Mesendoderm (in vitro differentiated cells): ENCODE results near the gene COA3.
A peak's percentile ranks its signal among the peaks of the same experiment; 100 is the strongest.

Source experiments
- DNase-seq: peaks from one replicate; pipeline ENCODE4 v3.0.0; 2013
- H2AK5ac ChIP-seq: 2 replicates; pipeline ENCODE4 v1.6.1; 2013; ENCODE audit warnings: low read length, inconsistent platforms
- H2BK120ac ChIP-seq: 2 replicates; pipeline ENCODE4 v1.6.1; 2013; ENCODE audit warnings: low read depth, mild to moderate bottlenecking, low read length, moderate library complexity, mixed read lengths
- H2BK15ac ChIP-seq: replicated peaks from 2 replicates; pipeline ENCODE4 v1.6.1; 2013; ENCODE audit warnings: low read depth, mild to moderate bottlenecking, moderate library complexity
- H2BK5ac ChIP-seq: 2 replicates; pipeline ENCODE4 v1.6.1; 2013; ENCODE audit warnings: low read length, inconsistent platforms
- H3K18ac ChIP-seq: 2 replicates; pipeline ENCODE4 v1.6.1; 2013; ENCODE audit warnings: mild to moderate bottlenecking, low read length, mixed read lengths
- H3K23ac ChIP-seq: one replicate; pipeline ENCODE4 v1.6.1; 2013; ENCODE audit warnings: low read length
- H3K27ac ChIP-seq: 2 replicates; pipeline ENCODE4 v1.5.1; 2013; ENCODE audit warnings: low read depth, mild to moderate bottlenecking, inconsistent platforms, low read length, moderate library complexity
- H3K27me3 ChIP-seq: 2 replicates; pipeline ENCODE4 v1.6.1; 2013; ENCODE audit warnings: low read length, control low read depth, mild to moderate bottlenecking, inconsistent platforms; ENCODE audit not compliant: insufficient read depth, poor library complexity
- H3K36me3 ChIP-seq: 2 replicates; pipeline ENCODE4 v1.6.1; 2013; ENCODE audit warnings: low read length, inconsistent platforms; ENCODE audit not compliant: control insufficient read depth, insufficient read depth
- H3K4ac ChIP-seq: one replicate; pipeline ENCODE4 v1.6.1; 2013; ENCODE audit warnings: low read depth, mild to moderate bottlenecking, low read length, moderate library complexity
- H3K4me1 ChIP-seq: 2 replicates; pipeline ENCODE4 v1.6.1; 2013; ENCODE audit warnings: low read depth, low read length, inconsistent platforms; ENCODE audit not compliant: control insufficient read depth
- H3K4me2 ChIP-seq: 2 replicates; pipeline ENCODE4 v1.6.1; 2013; ENCODE audit warnings: low read length
- H3K4me3 ChIP-seq: 2 replicates; pipeline ENCODE4 v1.5.1; 2013; ENCODE audit warnings: mild to moderate bottlenecking, low read length
- H3K56ac ChIP-seq: one replicate; pipeline ENCODE4 v1.6.1; 2013; ENCODE audit warnings: low read length
- H3K79me1 ChIP-seq: 2 replicates; pipeline ENCODE4 v1.6.1; 2013; ENCODE audit warnings: low read length, inconsistent platforms
- H3K79me2 ChIP-seq: 2 replicates; pipeline ENCODE4 v1.6.1; 2013; ENCODE audit warnings: mild to moderate bottlenecking, low read length; ENCODE audit not compliant: control insufficient read depth, insufficient read depth
- H3K9ac ChIP-seq: 2 replicates; pipeline ENCODE4 v1.6.1; 2013; ENCODE audit warnings: low read length, inconsistent platforms
- H4K5ac ChIP-seq: one replicate; pipeline ENCODE4 v1.6.1; 2013; ENCODE audit warnings: low read length
- H4K8ac ChIP-seq: one replicate; pipeline ENCODE4 v1.6.1; 2013; ENCODE audit warnings: low read depth, mild to moderate bottlenecking, control low read depth, low read length, moderate library complexity
- whole genome bisulfite sequencing: extraction: QIAGEN DNeasy Blood & Tissue Kit; methylation state at CpG from one replicate; pipeline ENCODE4 v1.1.7; 2013; ENCODE audit warnings: low lambda C conversion rate, missing lambda C conversion rate; ENCODE audit not compliant: insufficient coverage; ENCODE audit errors: extremely low coverage; 5-methylcytosine and 5-hydroxymethylcytosine counted together

Gene COA3

GRCh38 chr17:42779304-42779935 lies 19.1 kb downstream of the COA3 start:
- no peak overlapping the region for H3K4ac ChIP-seq
- H2AK5ac ChIP-seq, result no peak overlapping the region
- peaks cover 6% of the 10 kb centered on the region for H3K27me3 ChIP-seq
- no peak overlapping the region for H2BK120ac ChIP-seq
- H3K27ac ChIP-seq, result no peak overlapping the region
- no peak overlapping the region for H4K5ac ChIP-seq
- no peak overlapping the region for H2BK5ac ChIP-seq
- DNase-seq, result no peak
- H3K4me3 ChIP-seq, result no peak overlapping the region
- H3K23ac ChIP-seq, result no peak overlapping the region
- H3K79me1 ChIP-seq, result no peaks in the 10 kb centered on the region
- H3K9ac ChIP-seq, result no peak overlapping the region
- H3K79me2 ChIP-seq, result no peaks in the 10 kb centered on the region
- no peak overlapping the region for H4K8ac ChIP-seq
- no peak overlapping the region for H2BK15ac ChIP-seq
- peaks cover 3% of the 10 kb centered on the region for H3K4me1 ChIP-seq
- no CpG with 5 or more reads among the region's 3 CpGs for WGBS
- no peak overlapping the region for H3K18ac ChIP-seq
- H3K36me3 ChIP-seq, result peaks cover 5% of the 10 kb centered on the region
- no peak overlapping the region for H3K4me2 ChIP-seq
- no peak overlapping the region for H3K56ac ChIP-seq

DNA sequence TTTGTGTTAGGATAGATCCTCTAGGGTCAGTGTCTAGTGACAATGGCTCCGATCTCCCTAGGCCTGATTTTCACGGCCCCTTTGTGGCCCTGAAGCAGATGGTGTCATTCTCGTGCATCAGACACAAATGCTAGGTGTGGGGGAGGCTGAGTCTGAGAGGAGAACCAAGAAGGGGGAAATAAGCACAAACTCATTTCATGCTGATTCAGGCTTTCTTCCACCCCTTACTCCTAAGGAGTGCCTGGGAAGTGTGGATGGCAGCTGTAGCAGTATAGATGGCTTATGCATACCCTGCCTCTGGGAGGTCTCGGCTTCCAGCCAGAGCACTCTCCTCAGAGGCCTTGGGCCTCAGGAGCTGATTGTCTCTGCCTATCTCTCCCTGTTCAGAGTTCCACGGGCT lies 19.9 kb downstream of the COA3 start:
- Histone ChIP-seq H3K27ac (no peak overlapping the region), H3K56ac (no peak overlapping the region), H2BK120ac (no peak overlapping the region), H3K27me3 (peaks cover 6% of the 10 kb centered on the region), H3K4me2 (no peak overlapping the region), H3K4me1 (peaks cover 5% of the 10 kb centered on the region), H4K5ac (no peak overlapping the region), H3K79me1 (peaks cover 2% of the 10 kb centered on the region), H2AK5ac (no peak overlapping the region), H3K79me2 (no peaks in the 10 kb centered on the region), H3K23ac (no peak overlapping the region), H2BK15ac (no peak overlapping the region), H3K9ac (no peak overlapping the region), H3K4ac (no peak overlapping the region), H3K4me3 (no peak overlapping the region), H3K18ac (no peak overlapping the region), H4K8ac (no peak overlapping the region), H2BK5ac (no peak overlapping the region), H3K36me3 (peaks cover 5% of the 10 kb centered on the region)
- no CpG with 5 or more reads among the region's 5 CpGs for WGBS
- DNase-seq, result no peak

GRCh38 chr17:42775534-42776098 lies 22.9 kb downstream of the COA3 start:
- no peak overlapping the region for H3K23ac ChIP-seq
- no peak overlapping the region for H2BK15ac ChIP-seq
- no peak overlapping the region for H3K4me2 ChIP-seq
- H2BK120ac ChIP-seq, result no peak overlapping the region
- peaks cover 5% of the 10 kb centered on the region for H3K4me1 ChIP-seq
- peaks cover 5% of the 10 kb centered on the region for H3K36me3 ChIP-seq
- H2AK5ac ChIP-seq, result no peak overlapping the region
- no peak overlapping the region for H3K4ac ChIP-seq
- H3K9ac ChIP-seq, result no peak overlapping the region
- H4K8ac ChIP-seq, result no peak overlapping the region
- no peak overlapping the region for H3K18ac ChIP-seq
- WGBS, result no CpG with 5 or more reads among the region's 3 CpGs
- no peak overlapping the region for H2BK5ac ChIP-seq
- H3K79me2 ChIP-seq, result no peaks in the 10 kb centered on the region
- no peak overlapping the region for H3K27ac ChIP-seq
- H3K79me1 ChIP-seq, result peaks cover 3% of the 10 kb centered on the region
- no peak overlapping the region for H4K5ac ChIP-seq
- H3K4me3 ChIP-seq, result no peak overlapping the region
- no peak overlapping the region for H3K56ac ChIP-seq
- DNase-seq, result peak; percentile 33
- H3K27me3 ChIP-seq, result no peaks in the 10 kb centered on the region

- Histone ChIP-seq H4K5ac (no peak overlapping the region), H2BK15ac (no peak overlapping the region), H3K79me1 (peaks cover 3% of the 10 kb centered on the region), H3K4me1 (peaks cover 2% of the 10 kb centered on the region), H2BK120ac (no peak overlapping the region), H3K9ac (peak overlapping the region; percentile 100), H2AK5ac (no peak overlapping the region), H3K23ac (no peak overlapping the region), H3K79me2 (no peaks in the 10 kb centered on the region), H2BK5ac (no peak overlapping the region), H3K4ac (no peak overlapping the region), H3K18ac (peak overlapping the region; percentile 78), H3K4me3 (peak overlapping the region; percentile 100), H3K27me3 (no peaks in the 10 kb centered on the region), H4K8ac (peak overlapping the region; percentile 66), H3K4me2 (peak overlapping the region; percentile 97), H3K56ac (peak overlapping the region; percentile 100), H3K27ac (peak overlapping the region; percentile 33), H3K36me3 (peaks cover 5% of the 10 kb centered on the region)
- DNase-seq, result peak; percentile 25
- no CpG with 5 or more reads among the region's 3 CpGs for WGBS
Observed at GRCh38 chr17:42774066-42774745, 24.3 kb downstream of the COA3 start.

GRCh38 chr17:42773290-42774035 lies 25.0 kb downstream of the COA3 start, which contains the start of gene VPS25:
TSS of gene VPS25 (plus strand) at chr17:42773449. CDS start at chr17:42773476, 27 bp downstream.
- H4K5ac ChIP-seq, result peak within 1 kb of the TSS; percentile 71
- no peaks in the 10 kb centered on the region for H3K27me3 ChIP-seq
- peak within 1 kb of the TSS; percentile 78 for H4K8ac ChIP-seq
- no peak within 1 kb of the TSS for H2BK120ac ChIP-seq
- peak within 1 kb of the TSS; percentile 100 for H3K4me3 ChIP-seq
- H3K18ac ChIP-seq, result peak within 1 kb of the TSS; percentile 78
- peak within 1 kb of the TSS; percentile 81 for H3K27ac ChIP-seq
- peak within 1 kb of the TSS; percentile 100 for H3K56ac ChIP-seq
- H2AK5ac ChIP-seq, result peak within 1 kb of the TSS; percentile 51
- H2BK15ac ChIP-seq, result no peak within 1 kb of the TSS
- peaks cover 5% of the 10 kb centered on the region for H3K36me3 ChIP-seq
- H3K9ac ChIP-seq, result peak within 1 kb of the TSS; percentile 100
- H2BK5ac ChIP-seq, result no peak within 1 kb of the TSS
- WGBS, result no CpG with 5 or more reads among the region's 39 CpGs
- peak within 1 kb of the TSS; percentile 80 for H3K23ac ChIP-seq
- peak; percentile 94 for DNase-seq
- H3K4me2 ChIP-seq, result peak within 1 kb of the TSS; percentile 97
- H3K79me2 ChIP-seq, result no peaks in the 10 kb centered on the region
- H3K79me1 ChIP-seq, result peaks cover 3% of the 10 kb centered on the region
- peak within 1 kb of the TSS; percentile 65 for H3K4ac ChIP-seq
- peaks cover 2% of the 10 kb centered on the region for H3K4me1 ChIP-seq
